HFFc6 (cell line): ENCODE measurements around the gene ZNF787. TPM values are rescaled to one million over a fixed set of nuclear protein-coding genes. Genes with fewer than 3 reads are reported as not detected.
"Not testable (repeated sequence)": the region's sequence is repeated elsewhere in the genome, so short reads cannot be mapped to it uniquely, and the experiment has no call there.

Experiments
- DNase-seq: peaks from one replicate; pipeline ENCODE4 v3.0.0-alpha.2; 2018
- H3K27ac Mint-ChIP-seq: 2 replicates; pipeline ENCODE4 v1.8.0; 2020; ENCODE audit warnings: mild to moderate bottlenecking, mixed read lengths
- H3K27me3 Mint-ChIP-seq: 2 replicates; pipeline ENCODE4 v1.8.0; 2021; ENCODE audit warnings: mild to moderate bottlenecking, moderate library complexity, mixed read lengths; ENCODE audit not compliant: insufficient read depth
- H3K36me3 Mint-ChIP-seq: 2 replicates; pipeline ENCODE4 v1.8.0; 2021; ENCODE audit warnings: low read depth, mixed read lengths
- H3K4me1 Mint-ChIP-seq: 2 replicates; pipeline ENCODE4 v1.8.0; 2020; ENCODE audit warnings: low read depth, mixed read lengths
- H3K4me3 Mint-ChIP-seq: 2 replicates; pipeline ENCODE4 v1.8.0; 2020; ENCODE audit warnings: mild to moderate bottlenecking, moderate library complexity, mixed read lengths
- H3K9me3 Mint-ChIP-seq: 2 replicates; pipeline ENCODE4 v1.8.0; 2020; ENCODE audit warnings: mild to moderate bottlenecking, mixed read lengths
- CTCF ChIP-seq: fragments of 200-600 bp; sonication (generic); IDR thresholded peaks from 2 replicates; pipeline ENCODE4 v1.5.0; 2021; ENCODE audit warnings: antibody characterized with exemption, mild to moderate bottlenecking
- total RNA-seq, 6 experiments: library from RNA; stranded (reverse); fragmentation: NEBNext Ultra II Directional; extraction: Animal tissue kit (Norgen Biotek cat#: 25700); gene quantifications; 2 replicates in 1 of 6; 3 replicates in 5 of 6; pipeline ENCODE4 v1.2.3, GENCODE V29; 2021

The ZNF787 gene
- total RNA-seq, 6 experiments from 2014 or later = 28.5 to 31.5 (median 29.5) TPM

- DNase-seq = no peak
- TF ChIP-seq CTCF = peak; percentile 64
- no peaks in the 10 kb centered on the region; the same call in 1 of the 2 replicates for H3K9me3 Mint-ChIP-seq
- no peak overlapping the region for H3K27ac Mint-ChIP-seq
- H3K27me3 Mint-ChIP-seq = peaks cover 5% of the 10 kb centered on the region
- peaks cover 30% of the 10 kb centered on the region for H3K36me3 Mint-ChIP-seq
- H3K4me1 Mint-ChIP-seq = no peaks in the 10 kb centered on the region
- H3K4me3 Mint-ChIP-seq = no peak overlapping the region
Measured at GRCh38 chr19:56155124-56155687, 34.1 kb upstream of the ZNF787 start.

GRCh38 chr19:56153507-56153906 lies 32.4 kb upstream of the ZNF787 start:
- H3K27me3 Mint-ChIP-seq = peaks cover 2% of the 10 kb centered on the region
- no peaks in the 10 kb centered on the region for H3K9me3 Mint-ChIP-seq
- peaks cover 31% of the 10 kb centered on the region for H3K36me3 Mint-ChIP-seq
- no peak for DNase-seq
- no peak overlapping the region for H3K4me3 Mint-ChIP-seq
- no peak for TF ChIP-seq CTCF
- no peaks in the 10 kb centered on the region for H3K4me1 Mint-ChIP-seq
- no peak overlapping the region for H3K27ac Mint-ChIP-seq

GRCh38 chr19:56152644-56153043 lies 31.5 kb upstream of the ZNF787 start:
- Mint-ChIP-seq H3K4me3 (no peak overlapping the region), H3K36me3 (peaks cover 33% of the 10 kb centered on the region), H3K4me1 (no peaks in the 10 kb centered on the region), H3K27ac (no peak overlapping the region), H3K9me3 (no peaks in the 10 kb centered on the region), H3K27me3 (peaks cover 2% of the 10 kb centered on the region)
- TF ChIP-seq CTCF = no peak
- DNase-seq = no peak

- Mint-ChIP-seq H3K9me3 (no peaks in the 10 kb centered on the region), H3K4me1 (no peaks in the 10 kb centered on the region), H3K4me3 (no peak overlapping the region), H3K27me3 (peaks cover 2% of the 10 kb centered on the region), H3K27ac (no peak overlapping the region), H3K36me3 (peaks cover 20% of the 10 kb centered on the region)
- no peak for TF ChIP-seq CTCF
- no peak for DNase-seq
Measured at GRCh38 chr19:56150358-56150757, 29.3 kb upstream of the ZNF787 start.

- H3K27ac Mint-ChIP-seq = no peak overlapping the region
- no peaks in the 10 kb centered on the region for H3K9me3 Mint-ChIP-seq
- no peak overlapping the region for H3K4me3 Mint-ChIP-seq
- H3K4me1 Mint-ChIP-seq = no peaks in the 10 kb centered on the region
- no peak for DNase-seq
- peaks cover 19% of the 10 kb centered on the region for H3K36me3 Mint-ChIP-seq
- no peak for TF ChIP-seq CTCF
- peaks cover 2% of the 10 kb centered on the region for H3K27me3 Mint-ChIP-seq
Measured at GRCh38 chr19:56149656-56150038, 28.6 kb upstream of the ZNF787 start.

- not testable (repeated sequence) for DNase-seq, H3K4me3 Mint-ChIP-seq, H3K9me3 Mint-ChIP-seq, H3K27me3 Mint-ChIP-seq, H3K27ac Mint-ChIP-seq, H3K4me1 Mint-ChIP-seq
- peaks cover 19% of the 10 kb centered on the region for H3K36me3 Mint-ChIP-seq
Measured at GRCh38 chr19:56148955-56149655, 28.0 kb upstream of the ZNF787 start.
